ENCODE results near the gene MACROD2. TPM values are rescaled to one million over a fixed set of nuclear protein-coding genes. Genes with fewer than 3 reads are reported as not detected.

Gene MACROD2
- total RNA-seq, 4 donors from 2014 or later, result 12.6 to 60.3 (median 18.9) TPM

DNA sequence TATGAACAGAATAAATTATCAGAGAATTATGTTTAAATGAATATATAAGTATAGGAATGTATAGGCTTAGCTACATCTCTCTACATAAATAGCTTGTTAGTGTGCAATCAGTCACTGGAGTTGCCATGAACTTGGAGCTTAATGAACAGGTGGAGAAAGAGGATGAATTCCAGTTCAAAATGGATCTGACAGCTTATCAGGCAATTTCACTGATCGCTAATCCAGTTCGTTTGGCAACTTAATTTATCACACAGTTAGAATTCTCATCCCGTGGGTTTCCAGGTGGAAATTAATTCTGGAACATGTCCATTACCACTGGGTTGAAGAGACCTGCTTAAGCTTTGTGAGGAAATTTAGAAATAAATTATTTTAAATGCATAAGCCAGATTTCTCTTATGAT, 118.1 kb downstream of the MACROD2 start:
- no peaks in the 10 kb centered on the region for H3K4me1 ChIP-seq
- no peak for DNase-seq (ENCODE audit: low spot score in 2 of 2)
- no peak overlapping the region for H3K27ac ChIP-seq
- no peak overlapping the region for H3K4me3 ChIP-seq
- 57% methylated on average over 3 of the region's 3 CpGs for WGBS
- no peaks in the 10 kb centered on the region for H3K36me3 ChIP-seq
- H3K27me3 ChIP-seq, result no peaks in the 10 kb centered on the region
- TF ChIP-seq POLR2A (IDR thresholded peaks at IDR 0.05) (no peak), CTCF (IDR thresholded peaks at IDR 0.05) (no peak), POLR2AphosphoS5 (IDR thresholded peaks at IDR 0.05) (no peak), EP300 (IDR thresholded peaks at IDR 0.05) (no peak)
- H3K9me3 ChIP-seq, result peaks cover 8% of the 10 kb centered on the region

- WGBS, result 73% methylated on average over 3 of the region's 3 CpGs
Measured at GRCh38 chr20:14114065-14114704, 118.9 kb downstream of the MACROD2 start.

GRCh38 chr20:14116037-14116436, 120.7 kb downstream of the MACROD2 start:
- no peaks in the 10 kb centered on the region for H3K27me3 ChIP-seq
- H3K9me3 ChIP-seq, result peaks cover 3% of the 10 kb centered on the region
- no peak for DNase-seq (ENCODE audit: low spot score in 2 of 2)
- H3K27ac ChIP-seq, result no peak overlapping the region
- H3K4me1 ChIP-seq, result no peaks in the 10 kb centered on the region
- no peaks in the 10 kb centered on the region for H3K36me3 ChIP-seq
- TF ChIP-seq POLR2A (IDR thresholded peaks at IDR 0.05) (no peak), EP300 (IDR thresholded peaks at IDR 0.05) (no peak), POLR2AphosphoS5 (IDR thresholded peaks at IDR 0.05) (no peak), CTCF (IDR thresholded peaks at IDR 0.05) (no peak)
- H3K4me3 ChIP-seq, result no peak overlapping the region
- WGBS, result 95% methylated on average over 6 of the region's 6 CpGs

More at GRCh38 chr20:14114065-14114704, 118.9 kb downstream of the MACROD2 start:
- DNase-seq (ENCODE audit: low spot score in 2 of 2), result no peak
- Histone ChIP-seq H3K36me3 (no peaks in the 10 kb centered on the region), H3K27me3 (no peaks in the 10 kb centered on the region), H3K27ac (no peak overlapping the region), H3K4me1 (no peaks in the 10 kb centered on the region), H3K4me3 (no peak overlapping the region), H3K9me3 (peaks cover 8% of the 10 kb centered on the region)
- no peak for TF ChIP-seq EP300 (IDR thresholded peaks at IDR 0.05)
- no peak for TF ChIP-seq POLR2AphosphoS5 (IDR thresholded peaks at IDR 0.05)
- no peak for TF ChIP-seq CTCF (IDR thresholded peaks at IDR 0.05)
- TF ChIP-seq POLR2A (IDR thresholded peaks at IDR 0.05), result no peak

DNA sequence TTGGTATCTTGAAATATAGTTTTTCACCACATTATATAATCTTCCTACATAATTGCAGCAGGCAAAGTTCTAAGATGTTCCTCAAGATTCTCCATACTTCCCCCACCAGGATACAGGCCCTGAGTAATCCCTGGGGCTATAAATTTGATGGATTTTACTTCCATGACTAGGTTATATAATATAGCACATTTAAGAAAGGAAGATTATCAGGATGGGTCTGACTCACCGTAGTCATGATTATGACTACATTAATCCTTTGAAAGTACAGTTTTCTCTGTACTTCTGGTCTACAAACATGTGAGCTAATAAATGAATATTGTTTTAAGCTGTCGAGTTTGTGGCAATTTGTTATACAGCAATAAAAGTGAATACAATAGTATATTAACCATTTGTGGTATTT, 122.5 kb downstream of the MACROD2 start:
- Histone ChIP-seq H3K4me1 (no peaks in the 10 kb centered on the region), H3K27me3 (no peaks in the 10 kb centered on the region), H3K9me3 (no peaks in the 10 kb centered on the region), H3K27ac (no peak overlapping the region), H3K4me3 (no peak overlapping the region), H3K36me3 (no peaks in the 10 kb centered on the region)
- DNase-seq (ENCODE audit: low spot score in 2 of 2), result no peak
- 46% methylated on average over 2 of the region's 2 CpGs for WGBS
- TF ChIP-seq POLR2A (IDR thresholded peaks at IDR 0.05) (no peak), EP300 (IDR thresholded peaks at IDR 0.05) (no peak), POLR2AphosphoS5 (IDR thresholded peaks at IDR 0.05) (no peak), CTCF (IDR thresholded peaks at IDR 0.05) (no peak)

- WGBS, result 29% methylated on average over 2 of the region's 2 CpGs
- Histone ChIP-seq H3K27ac (no peak overlapping the region), H3K27me3 (no peaks in the 10 kb centered on the region), H3K9me3 (no peaks in the 10 kb centered on the region), H3K4me3 (no peak overlapping the region), H3K36me3 (no peaks in the 10 kb centered on the region), H3K4me1 (no peaks in the 10 kb centered on the region)
- TF ChIP-seq CTCF (IDR thresholded peaks at IDR 0.05) (no peak), POLR2A (IDR thresholded peaks at IDR 0.05) (no peak), EP300 (IDR thresholded peaks at IDR 0.05) (no peak), POLR2AphosphoS5 (IDR thresholded peaks at IDR 0.05) (no peak)
- DNase-seq (ENCODE audit: low spot score in 2 of 2), result no peak
Measured at GRCh38 chr20:14126856-14127255, 131.5 kb downstream of the MACROD2 start.

Data from suprapubic skin (tissue), 4 donors.